NK-92 (cell line): ENCODE measurements around the gene SVOP.
"Not testable (repeated sequence)": the region's sequence is repeated elsewhere in the genome, so short reads cannot be mapped to it uniquely, and the experiment has no call there.

ENCODE experiments used
- DNase-seq: peaks from one replicate; lab custom pipeline; 2025; ENCODE audit not compliant: unreplicated experiment; lab: John Stamatoyannopoulos, UW

The SVOP gene

DNA sequence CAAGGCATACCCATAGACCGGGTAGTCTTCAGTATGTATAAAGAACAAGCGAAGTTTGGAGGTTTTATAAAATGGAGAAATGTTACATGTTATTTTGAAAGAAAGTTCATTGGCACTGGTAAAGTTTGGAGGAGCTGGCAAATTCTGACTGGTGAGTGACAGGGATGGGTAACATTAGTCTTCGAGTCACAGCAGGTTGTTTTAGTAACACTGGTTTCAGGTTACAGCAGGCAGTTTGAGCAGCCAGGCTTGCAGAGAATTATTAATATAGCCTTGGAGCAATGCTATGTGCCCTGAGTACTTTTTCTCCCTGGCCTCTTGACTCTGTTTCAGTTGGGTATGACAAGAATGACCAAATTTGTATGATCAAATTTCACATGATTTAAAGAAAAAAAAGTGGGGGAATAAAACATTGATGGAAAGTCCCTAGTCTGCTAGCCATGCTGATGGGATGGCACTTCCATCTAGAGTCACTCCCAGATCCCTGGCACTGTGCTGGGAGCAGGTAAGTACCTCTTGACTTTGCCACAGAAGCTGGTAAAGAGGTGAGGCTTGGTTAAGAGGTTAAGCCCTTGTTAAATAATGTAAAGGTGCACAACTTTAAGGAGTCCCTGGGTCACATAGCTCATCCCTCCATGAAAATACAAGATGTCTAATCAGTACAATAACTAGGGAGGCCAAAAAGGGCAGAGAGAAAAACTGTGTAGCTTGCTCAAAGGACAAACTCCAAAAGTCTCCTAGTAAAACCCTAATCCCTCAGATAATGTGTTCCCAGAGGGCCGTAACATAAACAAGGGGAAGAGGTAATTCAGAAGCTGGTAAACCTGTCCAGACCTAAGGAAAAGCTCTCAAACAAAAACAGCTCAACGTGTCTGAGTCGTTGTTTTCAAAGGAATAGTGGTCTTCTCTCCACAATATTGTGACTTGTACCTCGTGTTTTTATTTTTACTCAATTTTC lies 12.7 kb upstream of the SVOP start:
- DNase-seq: no peak

GRCh38 chr12:109029411-109029810 lies 8.5 kb upstream of the SVOP start:
- DNase-seq: no peak

GRCh38 chr12:109028624-109029023 lies 7.8 kb upstream of the SVOP start:
- not testable (repeated sequence) for DNase-seq

DNA sequence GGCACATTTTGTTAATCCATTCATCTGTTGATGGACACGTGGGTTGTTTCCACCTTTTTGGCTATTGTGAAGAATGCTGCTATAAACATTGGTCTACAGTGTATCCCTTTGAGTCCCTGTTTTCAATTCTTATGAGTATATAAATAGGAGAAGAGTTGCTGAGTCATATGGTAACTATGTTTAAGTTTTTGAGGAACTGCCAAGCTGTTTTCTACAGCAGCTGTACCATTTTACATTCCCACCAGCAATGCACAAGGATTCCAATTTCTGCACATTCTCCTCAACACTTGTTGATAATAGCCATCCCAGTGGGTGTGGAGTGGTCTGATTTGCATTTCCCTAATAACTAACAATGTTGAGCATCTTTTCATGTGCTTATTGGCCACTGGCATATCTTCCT lies 6.9 kb upstream of the SVOP start:
- DNase-seq: no peak

DNA sequence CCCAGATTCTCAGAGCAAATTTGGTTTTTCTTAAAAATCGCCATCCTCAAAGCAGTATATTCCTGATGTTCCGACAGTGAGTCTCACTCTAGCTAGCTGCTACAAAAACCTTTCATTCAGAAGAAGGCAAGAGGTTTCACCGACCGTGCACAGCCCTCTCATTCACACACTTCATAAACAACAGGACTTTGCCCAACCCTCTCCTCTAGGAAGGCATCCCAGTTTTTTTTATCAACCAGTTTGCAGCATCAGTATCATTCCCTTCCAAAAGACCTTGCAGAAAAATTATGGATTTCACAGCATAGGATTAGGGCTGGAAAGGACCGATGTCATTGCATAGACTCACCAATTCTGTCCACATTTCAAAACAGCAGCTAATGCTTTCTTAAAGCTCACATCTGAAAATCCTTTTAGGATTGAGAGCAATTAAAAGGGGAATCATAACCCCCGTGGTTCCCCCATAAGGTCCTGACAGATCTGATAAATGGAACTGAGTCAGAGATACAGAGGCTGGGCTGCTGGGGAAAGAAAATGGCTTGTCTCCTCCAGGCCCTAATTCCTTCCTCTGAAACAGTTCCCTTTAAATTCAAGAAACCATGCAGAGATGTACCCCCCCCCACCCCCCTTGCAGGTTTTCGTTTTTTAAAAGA lies 597 bp downstream of the SVOP start:
- no peak for DNase-seq

- DNase-seq: no peak
These were observed 2.6 kb downstream of the SVOP start for GRCh38 chr12:109018296-109018695.

- DNase-seq: no peak
These were observed 3.9 kb downstream of the SVOP start for GRCh38 chr12:109016978-109017377.

GRCh38 chr12:109016016-109016415 lies 4.9 kb downstream of the SVOP start:
- no peak for DNase-seq

DNA sequence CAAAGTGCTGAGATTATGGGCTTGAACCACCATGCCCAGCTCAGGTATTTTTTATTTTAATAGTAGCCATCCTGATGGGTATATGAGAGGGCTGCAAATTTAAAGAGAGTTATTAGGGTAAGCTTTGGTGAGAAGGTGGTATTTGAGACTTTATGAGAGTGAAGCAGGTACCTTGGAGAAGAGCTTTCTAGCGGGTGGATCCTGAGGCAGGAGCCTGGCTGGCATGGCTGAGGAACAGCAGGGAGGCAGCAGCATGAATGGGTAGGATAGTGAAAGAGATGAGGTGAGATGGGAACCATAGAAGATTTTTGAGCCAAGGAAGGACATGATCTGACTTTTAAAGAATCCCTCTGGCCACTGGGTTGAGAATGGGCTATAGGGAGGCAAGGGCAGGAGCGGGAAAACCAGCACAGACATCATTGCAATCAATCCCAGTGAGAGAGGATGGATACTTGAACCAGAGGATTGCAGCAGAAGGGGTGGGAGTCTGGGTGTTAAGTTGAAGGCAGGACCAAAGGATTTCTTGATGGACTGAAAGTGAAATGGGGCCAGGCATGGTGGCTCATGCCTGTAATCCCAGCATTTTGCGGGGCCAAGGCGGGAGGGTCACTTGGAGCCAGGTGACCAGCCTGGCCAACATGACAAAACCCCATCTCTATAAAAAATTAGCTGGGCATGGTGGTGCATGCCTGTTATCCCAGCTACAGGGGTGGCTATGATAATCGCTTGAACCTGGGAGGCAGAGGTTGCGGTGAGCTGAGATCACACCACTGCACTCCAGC lies 5.7 kb downstream of the SVOP start:
- no peak for DNase-seq

GRCh38 chr12:109010259-109010658 lies 10.6 kb downstream of the SVOP start:
- DNase-seq: no peak

DNA sequence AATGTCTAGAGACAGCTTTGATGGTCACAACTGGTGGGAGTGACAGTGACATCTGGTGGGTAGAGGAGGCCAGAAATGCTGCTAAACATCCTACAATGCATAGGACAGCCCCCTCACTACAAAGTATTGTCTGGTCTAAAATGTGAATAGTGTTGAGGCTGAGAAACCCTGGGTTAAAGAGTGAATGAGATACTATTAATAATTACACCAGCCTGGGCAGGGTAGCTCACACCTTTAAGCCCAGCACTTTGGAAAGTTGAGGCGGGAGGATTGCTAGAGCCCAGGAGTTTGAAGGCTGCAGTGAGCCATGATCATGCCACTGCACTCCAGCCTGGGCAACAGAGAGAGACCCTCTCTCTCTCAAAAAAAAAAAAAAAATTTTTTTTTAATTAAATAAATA lies 11.1 kb downstream of the SVOP start:
- DNase-seq: no peak

- DNase-seq: no peak
These were observed 16.9 kb downstream of the SVOP start for GRCh38 chr12:109004017-109004416.

DNA sequence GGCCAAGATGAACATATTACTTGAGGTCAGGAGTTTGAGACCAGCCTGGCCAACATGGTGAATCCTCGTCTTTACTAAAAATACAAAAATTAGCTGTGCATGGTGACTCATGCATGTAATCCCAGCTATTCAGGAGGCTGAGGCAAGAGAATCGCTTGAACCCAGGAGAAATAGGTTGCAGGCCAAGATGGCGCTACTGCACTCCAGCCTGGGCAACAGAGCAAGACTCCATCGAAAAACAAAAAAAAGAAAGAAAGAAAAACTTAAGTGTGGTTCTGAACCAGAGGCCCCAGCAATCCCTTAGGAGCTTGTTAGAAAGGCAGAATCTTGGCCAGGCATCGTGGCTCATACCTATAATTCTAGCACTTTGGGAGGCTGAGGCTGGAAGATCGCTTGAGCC lies 24.5 kb downstream of the SVOP start:
- DNase-seq: no peak

DNA sequence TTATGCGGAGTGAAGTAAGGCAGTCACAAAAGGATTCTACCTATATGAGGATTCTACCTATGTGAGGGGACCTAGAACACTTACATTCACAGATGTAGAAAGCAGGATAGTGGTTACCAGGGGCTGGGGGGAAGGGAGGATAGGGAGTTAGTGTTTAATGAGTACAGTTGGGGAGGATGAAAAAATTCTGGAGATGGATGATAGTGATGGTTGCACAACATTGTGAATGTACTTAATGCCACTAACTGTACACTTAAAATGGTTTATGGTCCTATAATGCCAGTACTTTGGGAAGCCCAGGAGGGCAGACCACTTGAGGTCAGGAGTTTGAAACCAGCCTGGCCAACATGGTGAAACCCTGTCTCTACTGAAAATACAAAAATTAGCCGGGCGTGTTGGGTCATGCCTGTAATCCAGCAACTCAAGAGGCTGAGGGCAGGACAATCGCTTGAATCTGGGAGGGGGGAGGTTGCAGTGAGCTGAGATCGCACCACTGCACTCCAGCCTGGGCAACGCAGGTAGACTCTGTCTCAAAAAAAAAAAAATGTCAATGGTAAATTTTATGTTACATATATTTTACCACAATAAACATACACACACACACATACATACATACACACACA lies 25.4 kb downstream of the SVOP start:
- DNase-seq: no peak

DNA sequence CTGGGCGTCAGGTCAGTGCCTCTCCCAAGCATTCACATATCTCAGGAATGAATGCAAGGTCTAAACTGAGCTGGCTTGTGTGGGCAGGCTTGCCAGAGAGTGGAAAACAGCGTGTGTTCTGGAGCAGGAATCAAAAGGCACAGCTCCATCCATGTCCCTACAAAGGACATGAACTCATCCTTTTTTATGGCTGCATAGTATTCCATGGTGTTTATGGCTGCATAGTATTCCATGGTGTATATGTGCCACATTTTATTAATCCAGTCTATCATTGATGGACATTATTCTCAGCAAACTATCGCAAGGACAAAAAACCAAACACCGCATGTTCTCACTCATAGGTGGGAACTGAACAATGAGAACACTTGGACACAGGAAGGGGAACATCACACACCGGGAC lies 30.8 kb downstream of the SVOP start:
- not testable (repeated sequence) for DNase-seq

DNA sequence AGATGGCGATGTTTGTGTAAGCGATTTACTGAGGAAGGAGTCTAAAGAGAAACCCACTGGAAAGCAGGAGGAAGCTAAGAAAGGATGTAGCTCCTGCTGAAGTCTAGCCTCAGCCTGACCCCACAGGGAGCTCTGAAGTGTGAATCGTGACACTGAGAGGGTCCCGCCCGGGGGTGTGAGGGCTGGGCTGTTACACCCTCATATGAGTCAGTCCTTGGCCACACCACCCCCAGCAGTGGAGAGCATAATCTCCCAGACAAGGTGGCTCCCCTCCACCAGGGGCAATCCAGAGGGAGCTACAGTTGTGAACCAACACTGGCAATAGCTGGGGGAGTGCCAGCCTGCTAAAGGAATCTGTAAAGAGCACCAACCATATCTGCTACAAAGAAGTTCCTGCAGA lies 31.5 kb downstream of the SVOP start:
- DNase-seq: no peak

DNA sequence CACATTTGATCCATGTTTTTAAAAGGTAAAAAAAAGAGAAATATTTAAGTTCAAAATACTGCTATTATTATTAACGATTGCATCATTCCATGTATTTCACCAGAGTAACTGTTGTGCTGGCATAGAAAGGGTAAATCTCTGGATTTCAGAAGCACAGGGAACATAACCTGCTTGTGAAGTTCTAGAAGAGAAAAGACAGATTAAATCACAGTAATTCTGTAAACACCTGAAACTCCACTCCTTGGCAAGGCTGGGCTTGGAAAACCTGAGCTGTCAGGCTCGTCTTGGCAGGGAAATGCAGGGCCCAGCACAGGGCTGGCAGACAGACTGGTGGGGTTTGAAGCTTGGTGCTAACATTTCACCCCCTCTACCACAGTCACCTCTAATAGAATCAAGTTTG lies 35.1 kb downstream of the SVOP start:
- DNase-seq: no peak

GRCh38 chr12:108983227-108983626 lies 37.6 kb downstream of the SVOP start:
- no peak for DNase-seq

GRCh38 chr12:108982621-108983219 lies 38.1 kb downstream of the SVOP start:
- DNase-seq: no peak

DNA sequence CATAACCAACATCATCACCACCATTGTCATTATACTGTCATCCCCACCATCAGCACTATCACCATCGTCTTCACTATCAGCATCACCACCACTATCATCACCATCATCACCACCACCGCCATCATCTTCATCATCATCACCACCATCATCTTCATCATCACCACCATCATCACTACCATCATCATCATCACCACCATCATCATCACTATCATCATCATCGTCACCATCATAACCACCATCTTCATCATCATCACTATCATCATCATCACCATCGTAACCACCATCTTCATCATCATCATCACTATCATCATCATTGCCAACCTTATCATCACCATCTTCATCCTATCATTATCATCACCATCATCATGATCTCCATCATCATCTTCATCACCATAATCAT lies 39.0 kb downstream of the SVOP start:
- no peak for DNase-seq
